H1 (cell line): ENCODE measurements around the gene EFCAB6. TPM values are rescaled to one million over a fixed set of nuclear protein-coding genes. Genes with fewer than 3 reads are reported as not detected.

ENCODE experiments used
- CTCF ChIA-PET: fragments of 300-600 bp; sonication (Branson Sonifier 250); formaldehyde crosslinking; loops from one replicate; lab custom pipeline; 2021; ENCODE audit not compliant: partially characterized antibody; lab: Charles Lee
- POLR2A ChIA-PET: fragments of 300-600 bp; sonication (Branson Sonifier 250); formaldehyde crosslinking; loops from one replicate; lab custom pipeline; 2021; ENCODE audit warnings: inconsistent platforms; ENCODE audit not compliant: partially characterized antibody; lab: Charles Lee
- DNase-seq, 2 experiments: peaks; one replicate each; pipeline versions ENCODE4 v3.0.0 to v3.0.0-alpha.2; 2010 to 2022; ENCODE audit warnings: low spot score in 2 of 2, low read depth in 1 of 2, mixed read lengths in 1 of 2
- FAIRE-seq: peaks from 2 replicates; lab custom pipeline; 2011; peaks lifted over from hg19 to GRCh38; lab: Jason Lieb, UNC
- H2AFZ ChIP-seq: 2 replicates; pipeline ENCODE4 v1.8.1; 2012; ENCODE audit warnings: low read length, inconsistent platforms
- H2AK5ac ChIP-seq: 2 replicates; pipeline ENCODE4 v1.6.1; 2013; ENCODE audit warnings: low read depth, low read length
- H2BK120ac ChIP-seq: replicated peaks from 2 replicates; pipeline ENCODE3; 2013; ENCODE audit warnings: low read depth, low read length, inconsistent platforms
- H2BK12ac ChIP-seq: 2 replicates; pipeline ENCODE4 v1.6.1; 2013; ENCODE audit warnings: low read depth, low read length
- H2BK15ac ChIP-seq: 2 replicates; pipeline ENCODE4 v1.6.1; 2013; ENCODE audit warnings: low read length
- H2BK20ac ChIP-seq: 2 replicates; pipeline ENCODE4 v1.6.1; 2013; ENCODE audit warnings: low read length
- H2BK5ac ChIP-seq: 2 replicates; pipeline ENCODE4 v1.6.1; 2013; ENCODE audit warnings: low read depth, low read length
- H3K14ac ChIP-seq: 2 replicates; pipeline ENCODE4 v1.6.1; 2013; ENCODE audit warnings: inconsistent platforms; ENCODE audit not compliant: insufficient read length
- H3K18ac ChIP-seq: 2 replicates; pipeline ENCODE4 v1.6.1; 2013; ENCODE audit warnings: low read length; ENCODE audit errors: extremely low read depth
- H3K23ac ChIP-seq: 2 replicates; pipeline ENCODE4 v1.6.1; 2013; ENCODE audit warnings: inconsistent platforms; ENCODE audit not compliant: insufficient read length
- H3K23me2 ChIP-seq: 2 replicates; pipeline ENCODE4 v1.6.1; 2013; ENCODE audit warnings: low read depth, low read length
- H3K27ac ChIP-seq: 2 replicates; pipeline ENCODE4 v1.6.1; 2011; ENCODE audit warnings: low read depth, low read length, inconsistent platforms
- H3K27me3 ChIP-seq, 4 experiments: replicated peaks in 1 of 4; 1 replicate in 1 of 4; 2 replicates in 3 of 4; pipeline versions ENCODE4 v1.6.1 to v1.8.1; 2011 to 2013; ENCODE audit warnings: low read length in 3 of 4, mild to moderate bottlenecking in 3 of 4, inconsistent platforms in 2 of 4, mixed read lengths in 2 of 4, moderate library complexity in 1 of 4; ENCODE audit not compliant: control insufficient read depth in 3 of 4, insufficient read depth in 3 of 4; ENCODE audit errors: extremely low read depth in 1 of 4
- H3K36me3 ChIP-seq, 4 experiments: 2 replicates each; pipeline versions ENCODE4 v1.6.1 to v1.8.1; 2011 to 2013; ENCODE audit warnings: mild to moderate bottlenecking in 4 of 4, low read length in 3 of 4, moderate library complexity in 2 of 4, control low read depth in 1 of 4, inconsistent platforms in 1 of 4; ENCODE audit not compliant: insufficient read depth in 4 of 4, control insufficient read depth in 2 of 4
- H3K4ac ChIP-seq: replicated peaks from 2 replicates; pipeline ENCODE3; 2013; ENCODE audit warnings: low read length, low read depth, mixed read lengths, inconsistent platforms; ENCODE audit not compliant: insufficient read length
- H3K4me1 ChIP-seq, 4 experiments: replicated peaks in 1 of 4; 1 replicate in 1 of 4; 2 replicates in 3 of 4; pipeline versions ENCODE4 v1.6.1 to v1.8.1; 2011 to 2013; ENCODE audit warnings: low read length in 3 of 4, inconsistent platforms in 2 of 4, mixed read lengths in 1 of 4; ENCODE audit not compliant: insufficient read depth in 4 of 4, control insufficient read depth in 3 of 4
- H3K4me2 ChIP-seq, 2 experiments: 2 replicates each; pipeline versions ENCODE4 v1.6.1 to v1.8.1; 2011 to 2013; ENCODE audit warnings: low read depth in 2 of 2, low read length in 2 of 2, control low read depth in 1 of 2, inconsistent platforms in 1 of 2, mild to moderate bottlenecking in 1 of 2; ENCODE audit not compliant: insufficient read depth in 1 of 2
- H3K4me3 ChIP-seq, 4 experiments: fragments of 200-600, 300-600 bp in 1 of 4; sonication (generic), shearing (Covaris generic), sonication (Bioruptor Twin) in 1 of 4; 2 replicates each; pipeline versions ENCODE4 v1.5.1 to v1.8.1; 2011 to 2016; ENCODE audit warnings: low read length in 4 of 4, low read depth in 3 of 4, control low read depth in 2 of 4, inconsistent platforms in 2 of 4, mild to moderate bottlenecking in 2 of 4, mixed read lengths in 1 of 4, moderate library complexity in 1 of 4; ENCODE audit not compliant: insufficient read depth in 2 of 4; ENCODE audit errors: extremely low read depth in 1 of 4
- H3K56ac ChIP-seq: replicated peaks from 2 replicates; pipeline ENCODE3; 2013; ENCODE audit warnings: low read depth, mild to moderate bottlenecking, mixed read lengths, low read length, inconsistent platforms; ENCODE audit not compliant: insufficient read length
- H3K79me1 ChIP-seq: 2 replicates; pipeline ENCODE4 v1.6.1; 2013; ENCODE audit warnings: low read depth, low read length, control low read depth
- H3K79me2 ChIP-seq, 2 experiments: 2 replicates each; pipeline versions ENCODE4 v1.6.1 to v1.8.1; 2012 to 2013; ENCODE audit warnings: low read length in 2 of 2, mild to moderate bottlenecking in 2 of 2, inconsistent platforms in 1 of 2; ENCODE audit not compliant: insufficient read depth in 2 of 2, control insufficient read depth in 1 of 2
- H3K9ac ChIP-seq, 4 experiments: replicated peaks in 1 of 4; 1 replicate in 1 of 4; 2 replicates in 3 of 4; pipeline versions ENCODE4 v1.6.1 to v1.8.1; 2011 to 2013; ENCODE audit warnings: low read depth in 3 of 4, low read length in 3 of 4, control low read depth in 2 of 4, mild to moderate bottlenecking in 2 of 4, moderate library complexity in 2 of 4, inconsistent platforms in 1 of 4; ENCODE audit errors: extremely low read depth in 1 of 4
- H3K9me3 ChIP-seq, 2 experiments: 2 replicates each; pipeline versions ENCODE4 v1.6.1 to v1.8.1; 2012 to 2013; ENCODE audit warnings: mild to moderate bottlenecking in 2 of 2, moderate library complexity in 2 of 2, control low read depth in 1 of 2, inconsistent platforms in 1 of 2, low read depth in 1 of 2, low read length in 1 of 2, mixed read lengths in 1 of 2; ENCODE audit not compliant: insufficient read depth in 2 of 2
- H4K20me1 ChIP-seq, 2 experiments: replicated peaks in 1 of 2; 2 replicates each; pipeline versions ENCODE3 to v1.8.1; 2011 to 2013; ENCODE audit warnings: inconsistent platforms in 2 of 2, low read length in 2 of 2, mild to moderate bottlenecking in 1 of 2; ENCODE audit not compliant: insufficient read depth in 2 of 2, control insufficient read depth in 1 of 2
- H4K5ac ChIP-seq: 2 replicates; pipeline ENCODE4 v1.6.1; 2013; ENCODE audit warnings: low read length, low read depth, mixed read lengths, inconsistent platforms; ENCODE audit not compliant: insufficient read length
- H4K8ac ChIP-seq: 2 replicates; pipeline ENCODE4 v1.8.0; 2013; ENCODE audit warnings: mild to moderate bottlenecking, moderate library complexity, low read length, inconsistent platforms; ENCODE audit not compliant: insufficient read depth; ENCODE audit errors: extremely low read depth
- H4K91ac ChIP-seq: replicated peaks from 2 replicates; pipeline ENCODE3; 2013; ENCODE audit warnings: low read length, mixed read lengths, inconsistent platforms; ENCODE audit not compliant: insufficient read length
- ATF3 ChIP-seq: IDR thresholded peaks from 2 replicates; pipeline ENCODE4 v1.6.1; 2011; ENCODE audit warnings: low read depth, mild to moderate bottlenecking, low read length; ENCODE audit not compliant: insufficient read depth
- CBX5 ChIP-seq: fragments of 300-800, 300-1000 bp; sonication (generic); IDR thresholded peaks from 2 replicates; pipeline ENCODE4 v1.7.1; 2016; ENCODE audit warnings: antibody characterized with exemption, low read length, low read depth
- CHD1 ChIP-seq: IDR thresholded peaks from 2 replicates; pipeline ENCODE4 v1.6.1; 2012; ENCODE audit warnings: low read depth, low read length, improper control_type of control experiment
- GABPA ChIP-seq: IDR thresholded peaks from 2 replicates; pipeline ENCODE4 v1.6.1; 2011; ENCODE audit warnings: mild to moderate bottlenecking, low read length, moderate library complexity, borderline replicate concordance; ENCODE audit not compliant: insufficient read depth
- KDM1A ChIP-seq: fragments of 200-600, 300-600 bp; sonication (generic); IDR thresholded peaks from 2 replicates; pipeline ENCODE4 v1.7.1; 2016; ENCODE audit warnings: mild to moderate bottlenecking, low read length, borderline replicate concordance
- KDM4A ChIP-seq: IDR thresholded peaks from one replicate; pipeline ENCODE4 v1.7.1; 2012; ENCODE audit warnings: low read depth, mild to moderate bottlenecking, moderate library complexity, low read length, inconsistent platforms; ENCODE audit not compliant: severe bottlenecking
- MAX ChIP-seq: IDR thresholded peaks from 2 replicates; pipeline ENCODE4 v1.6.1; 2012; ENCODE audit warnings: inconsistent platforms
- POLR2AphosphoS5 ChIP-seq: IDR thresholded peaks from 2 replicates; pipeline ENCODE4 v1.6.1; 2011; ENCODE audit warnings: low read depth, low read length
- RFX5 ChIP-seq: IDR thresholded peaks from 2 replicates; pipeline ENCODE4 v1.6.1; 2011; ENCODE audit warnings: low read depth, low read length, improper control_type of control experiment, borderline replicate concordance
- RNF2 ChIP-seq: fragments of 200-900, 300-1000 bp; sonication (generic); IDR thresholded peaks from 2 replicates; pipeline ENCODE4 v1.7.1; 2016; ENCODE audit warnings: borderline replicate concordance, low read depth, mild to moderate bottlenecking, antibody characterized with exemption, low read length; ENCODE audit not compliant: poor library complexity, severe bottlenecking; ENCODE audit errors: missing control alignments
- RXRA ChIP-seq: IDR thresholded peaks from 2 replicates; pipeline ENCODE4 v1.6.1; 2011; ENCODE audit warnings: low read depth, mild to moderate bottlenecking, low read length, moderate library complexity; ENCODE audit not compliant: insufficient read depth
- SIX5 ChIP-seq: IDR thresholded peaks from 2 replicates; pipeline ENCODE4 v1.6.1; 2011; ENCODE audit warnings: mild to moderate bottlenecking, low read depth, low read length
- SP4 ChIP-seq: IDR thresholded peaks from 2 replicates; pipeline ENCODE4 v1.6.1; 2012; ENCODE audit warnings: low read length, inconsistent platforms
- TAF1 ChIP-seq: IDR thresholded peaks from 2 replicates; pipeline ENCODE4 v1.6.1; 2011; ENCODE audit warnings: mild to moderate bottlenecking, low read depth, low read length
- WGBS, 2 experiments: shearing (Covaris generic) in 1 of 2; methylation state at CpG; one replicate each; pipeline versions ENCODE4 v1.1.6 to v1.1.7; 2013 to 2015; ENCODE audit warnings: low lambda C conversion rate in 2 of 2, mixed read lengths in 2 of 2, inconsistent platforms in 1 of 2, low coverage in 1 of 2, missing lambda C conversion rate in 1 of 2; ENCODE audit not compliant: insufficient replicate concordance in 2 of 2, insufficient coverage in 1 of 2, insufficient read length in 1 of 2; ENCODE audit errors: extremely low coverage in 1 of 2, missing lambda C conversion rate in 1 of 2; 5-methylcytosine and 5-hydroxymethylcytosine counted together
- polyA plus RNA-seq, 7 experiments: library from polyadenylated mRNA; depleted of rRNA in 3 of 7; stranded (reverse) in 5 of 7; unstranded in 2 of 7; fragments of >200 nt in 5 of 7; fragments of 200-250 nt in 2 of 7; gene quantifications; 1 replicate in 5 of 7; 2 replicates in 1 of 7; 4 replicates in 1 of 7; pipeline versions ENCODE4 v1.2.1 to v1.2.3, GENCODE V29; 2011 to 2013; ENCODE audit warnings: missing spikeins in 2 of 7, mixed read lengths in 2 of 7
- total RNA-seq: library from RNA; stranded (reverse); fragmentation: NEBNext Ultra II Directional; extraction: Animal tissue kit (Norgen Biotek cat#: 25700); gene quantifications from 2 replicates; pipeline ENCODE4 v1.2.1, GENCODE V29; 2021

EFCAB6 gene
- total and polyA plus RNA-seq, 2 of the 8 experiments (the other 6 are each of a cell fraction or from before 2014, with no cell fraction given): 0.32 to 1.7 TPM

GRCh38 chr22:43755452-43755851 is 56.7 kb downstream of the EFCAB6 start:
- Histone ChIP-seq H2BK5ac (no peak overlapping the region), H3K9me3 (no peaks in the 10 kb centered on the region), H2BK15ac (no peak overlapping the region), H2AK5ac (no peak overlapping the region), H3K79me1 (no peaks in the 10 kb centered on the region), H4K91ac (no peak overlapping the region), H4K20me1 (no peaks in the 10 kb centered on the region), H3K56ac (no peak overlapping the region), H3K27ac (no peak overlapping the region), H2BK120ac (no peak overlapping the region), H3K4me1 (peaks cover 0 to 6% (median 0%) of the 10 kb centered on the region in 4 experiments; a peak in 2 of 7 replicates), H3K4me2 (no peak overlapping the region), H3K23ac (no peak overlapping the region), H3K4ac (no peak overlapping the region), H3K14ac (no peak overlapping the region), H3K9ac (no peak overlapping the region), H2BK12ac (no peak overlapping the region), H4K8ac (no peak overlapping the region), H3K36me3 (no peaks in the 10 kb centered on the region), H4K5ac (no peak overlapping the region)
- ChIA-PET POLR2A (no interaction called here), CTCF (interaction anchor here (0.7 to 1.4 kb wide), 3 partner anchors 16 to 21 kb away, joined by 3 to 6 read pairs (median 3); no protein-coding TSS in a partner anchor)
- FAIRE-seq (no peak), DNase-seq (no peak)
- whole genome bisulfite sequencing, 2 experiments: 86% methylated on average over 4 of the region's 4 CpGs; no CpG with 5 or more reads in 1 of the 2 experiments
- TF ChIP-seq CBX5 (no peak), POLR2AphosphoS5 (no peak), RFX5 (no peak), ATF3 (no peak), KDM4A (no peak), GABPA (no peak), MAX (no peak), RXRA (no peak), RNF2 (no peak), SIX5 (no peak), TAF1 (no peak), SP4 (no peak), KDM1A (no peak), CHD1 (no peak)
- TF ChIP-seq, all 59 proteins: peak for 0
- Histone ChIP-seq H2BK20ac (no peak overlapping the region), H3K23me2 (no peaks in the 10 kb centered on the region), H2AFZ (no peak overlapping the region), H3K79me2 (no peaks in the 10 kb centered on the region), H3K4me3 (no peak overlapping the region), H3K18ac (no peak overlapping the region), H3K27me3 (no peaks in the 10 kb centered on the region; a peak in 1 of 7 replicates)
